HG03103 (cell line): ENCODE measurements around the gene ARL8A.

Experiments used
- ATAC-seq: cut with Tn5 transposase; IDR thresholded peaks from one replicate; pipeline ENCODE4 v1.9.1; 2021; ENCODE audit warnings: low read depth; ENCODE audit not compliant: unreplicated experiment

Gene ARL8A

GRCh38 chr1:202085682-202086373 lies 58.7 kb downstream of the ARL8A start:
- no peak for ATAC-seq

GRCh38 chr1:202084791-202085681 lies 59.5 kb downstream of the ARL8A start:
- no peak for ATAC-seq
